Pulmonary artery endothelial cell (primary cell): ENCODE measurements around the gene PUS1. TPM values are rescaled to one million over a fixed set of nuclear protein-coding genes. Genes with fewer than 3 reads are reported as not detected.

Source experiments
- DNase-seq: peaks from one replicate; pipeline ENCODE4 v3.0.0-alpha.2; 2011; ENCODE audit warnings: low read depth, low spot score
- total RNA-seq: library from RNA; depleted of rRNA; stranded (reverse); fragments of >200 nt; gene quantifications from 2 replicates; pipeline ENCODE4 v1.2.3, GENCODE V29; 2014

Gene PUS1
- total RNA-seq, 1 donor from 2014 or later: 16.6 TPM

GRCh38 chr12:131902332-131903241, 26.5 kb upstream of the PUS1 start:
- no peak for DNase-seq

DNA sequence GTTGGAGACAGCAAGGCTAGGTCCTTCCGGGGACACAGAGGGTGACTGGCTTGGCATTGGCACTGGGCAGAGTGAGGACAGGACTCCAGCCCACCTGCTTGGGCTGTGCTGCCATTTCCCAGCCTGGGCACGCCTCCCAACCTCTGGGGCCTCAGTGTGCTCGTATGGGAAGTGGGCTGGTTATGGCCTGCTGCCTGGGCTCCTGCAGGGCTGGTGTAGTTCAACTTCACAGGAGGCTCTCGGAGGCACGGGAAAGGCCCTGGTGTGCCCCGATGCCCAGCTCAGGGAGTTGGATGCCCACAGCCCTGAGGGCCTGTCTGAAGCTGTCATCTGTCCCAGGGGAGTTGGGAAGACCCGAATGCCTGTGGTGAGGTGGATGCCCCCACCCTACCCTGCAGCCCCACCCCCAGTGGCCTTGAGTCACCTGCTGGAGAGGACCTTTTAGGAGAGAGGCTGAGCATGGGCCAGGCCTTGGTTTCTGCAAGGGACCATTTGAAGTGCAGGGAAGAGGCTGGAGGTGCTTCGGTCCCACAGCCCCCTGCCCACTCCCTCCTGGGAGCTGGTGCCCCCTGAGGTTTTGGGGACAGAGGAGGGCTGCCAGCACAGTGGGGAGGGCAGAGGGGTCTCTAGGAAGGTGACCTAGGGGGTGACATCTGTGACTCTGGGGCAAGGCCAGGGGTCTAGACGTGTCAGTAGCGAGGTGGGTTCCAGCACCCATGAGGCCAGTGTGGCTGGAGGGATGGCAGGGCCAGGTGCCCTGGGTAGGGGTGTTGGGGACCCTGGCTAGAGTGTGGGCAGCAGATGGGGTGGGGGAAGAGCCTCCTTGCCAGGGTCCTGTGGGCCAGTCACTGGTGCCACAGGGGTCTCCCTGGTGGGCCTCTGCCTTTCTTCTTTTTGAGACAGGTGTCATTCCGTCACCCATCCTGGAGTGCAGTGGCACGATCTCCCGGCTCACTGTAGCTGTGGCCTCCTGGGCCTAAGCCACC, 25.5 kb upstream of the PUS1 start:
- DNase-seq: no peak

DNA sequence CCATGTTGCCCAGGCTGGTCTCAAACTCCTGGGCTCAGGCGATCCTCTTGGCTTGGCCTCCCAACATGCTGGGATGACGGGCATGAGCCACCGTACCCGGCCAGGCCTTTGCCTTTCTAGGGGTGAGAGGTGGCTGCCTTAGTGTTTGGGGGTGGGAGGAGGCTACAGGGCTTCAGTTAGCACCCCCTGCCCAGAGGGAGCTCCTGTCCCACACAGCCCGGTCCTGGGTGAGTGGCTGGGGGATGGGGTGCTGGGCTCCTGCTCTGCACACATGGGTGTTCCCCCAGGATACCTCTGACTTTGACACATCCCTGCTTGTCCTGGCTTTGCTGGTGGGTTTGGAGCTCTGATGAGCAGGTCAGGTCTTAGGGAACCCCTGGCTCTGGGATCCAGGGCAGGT, 24.7 kb upstream of the PUS1 start:
- no peak for DNase-seq

- no peak for DNase-seq
Measured at GRCh38 chr12:131905081-131905629, 23.9 kb upstream of the PUS1 start.

DNA sequence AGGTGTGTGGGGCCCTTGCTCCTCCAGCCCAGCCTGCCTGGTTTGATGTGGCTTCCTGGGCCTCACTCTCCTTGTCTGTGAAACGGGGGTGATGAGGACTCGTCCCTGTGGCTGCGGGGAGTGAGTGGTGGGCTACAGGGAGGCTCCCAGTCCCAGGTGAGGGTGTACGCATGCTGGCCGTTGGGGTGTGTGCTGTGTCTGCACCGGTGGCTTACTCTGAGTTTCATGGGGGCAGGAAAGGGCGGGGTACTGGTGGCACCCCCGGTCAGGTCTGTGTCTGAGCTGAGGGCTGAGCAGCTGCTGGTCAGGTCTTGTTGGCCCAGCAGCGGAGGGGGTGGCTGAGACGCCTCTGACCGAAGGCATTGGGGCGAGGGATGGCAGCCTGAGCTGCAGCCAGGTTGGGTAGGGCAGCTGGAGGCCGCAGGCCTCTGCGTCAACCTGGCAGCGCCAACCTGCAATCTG, 23.4 kb upstream of the PUS1 start:
- DNase-seq: no peak

GRCh38 chr12:131907379-131908091, 21.5 kb upstream of the PUS1 start:
- DNase-seq: no peak

DNA sequence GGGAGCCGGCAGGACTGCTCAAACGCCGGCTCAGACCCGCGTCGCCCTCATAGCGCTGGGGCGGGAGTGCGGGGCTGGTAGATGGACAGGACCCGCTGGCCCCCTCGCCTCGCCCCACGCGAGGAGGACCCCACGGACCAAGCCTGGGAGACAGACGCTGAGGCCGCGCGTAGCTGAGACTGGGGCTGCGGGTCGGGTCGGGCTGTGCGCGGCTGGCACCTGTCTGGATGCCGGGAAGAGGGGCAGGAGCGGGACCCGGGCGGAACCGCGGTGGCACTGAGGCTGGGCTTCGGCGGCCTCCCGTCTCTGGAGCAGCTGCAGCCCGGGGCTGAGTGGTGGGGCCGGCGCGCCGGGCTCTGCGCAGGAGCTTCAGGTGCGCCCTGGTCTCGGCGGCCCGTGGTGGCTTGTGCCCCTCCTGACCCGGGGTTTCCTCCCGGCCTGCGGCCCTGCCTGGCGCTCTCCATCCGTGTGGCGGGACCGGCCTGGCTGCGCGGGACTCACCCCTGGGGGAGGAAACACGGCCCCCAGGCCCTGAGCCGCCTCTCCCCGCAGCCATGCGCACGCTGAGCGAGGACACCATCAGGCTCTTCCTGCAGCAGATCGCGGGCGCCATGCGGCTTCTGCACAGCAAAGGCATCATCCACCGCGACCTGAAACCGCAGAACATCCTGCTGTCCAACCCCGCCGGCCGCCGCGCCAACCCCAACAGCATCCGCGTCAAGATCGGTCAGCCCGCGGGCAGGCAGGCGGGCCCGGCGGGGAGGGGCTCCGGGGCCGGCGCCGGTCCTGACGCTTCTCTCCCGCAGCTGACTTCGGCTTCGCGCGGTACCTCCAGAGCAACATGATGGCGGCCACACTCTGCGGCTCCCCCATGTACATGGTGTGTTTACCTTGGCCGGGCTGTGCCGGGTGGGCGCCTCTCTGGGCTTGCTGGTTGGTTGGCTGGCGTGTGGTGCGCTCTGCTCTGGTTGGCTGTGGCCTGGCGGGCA, 20.7 kb upstream of the PUS1 start:
- no peak for DNase-seq

DNA sequence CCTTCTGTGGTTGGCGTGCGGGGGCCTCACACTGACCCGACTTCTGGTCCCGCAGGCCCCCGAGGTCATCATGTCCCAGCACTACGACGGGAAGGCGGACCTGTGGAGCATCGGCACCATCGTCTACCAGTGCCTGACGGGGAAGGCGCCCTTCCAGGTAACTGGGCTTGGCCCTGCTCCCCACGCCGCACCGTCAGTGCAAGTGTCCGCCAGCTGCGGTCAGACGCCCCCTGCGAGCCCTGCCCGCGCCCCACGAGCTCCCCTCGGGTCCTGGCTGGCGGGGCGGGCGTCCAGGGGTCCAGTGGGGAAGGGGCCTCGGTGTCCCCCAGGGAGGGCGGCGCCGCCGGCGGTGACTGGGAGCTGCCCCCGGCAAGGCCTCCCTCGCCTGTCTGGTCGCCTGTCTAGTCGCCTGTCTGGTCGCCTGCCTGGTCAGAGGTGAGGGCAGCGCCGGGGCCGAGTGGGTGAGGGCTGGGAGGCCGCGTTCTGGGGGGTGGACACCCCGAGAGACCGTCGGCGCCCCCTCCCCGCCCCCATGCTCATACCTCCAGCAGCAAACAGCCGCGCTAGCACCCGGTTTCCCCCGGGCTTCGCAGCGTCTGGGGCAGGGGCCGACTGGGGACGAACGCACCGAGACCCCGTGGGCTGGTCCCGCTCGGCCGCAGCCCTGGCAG, 19.9 kb upstream of the PUS1 start:
- no peak for DNase-seq

DNA sequence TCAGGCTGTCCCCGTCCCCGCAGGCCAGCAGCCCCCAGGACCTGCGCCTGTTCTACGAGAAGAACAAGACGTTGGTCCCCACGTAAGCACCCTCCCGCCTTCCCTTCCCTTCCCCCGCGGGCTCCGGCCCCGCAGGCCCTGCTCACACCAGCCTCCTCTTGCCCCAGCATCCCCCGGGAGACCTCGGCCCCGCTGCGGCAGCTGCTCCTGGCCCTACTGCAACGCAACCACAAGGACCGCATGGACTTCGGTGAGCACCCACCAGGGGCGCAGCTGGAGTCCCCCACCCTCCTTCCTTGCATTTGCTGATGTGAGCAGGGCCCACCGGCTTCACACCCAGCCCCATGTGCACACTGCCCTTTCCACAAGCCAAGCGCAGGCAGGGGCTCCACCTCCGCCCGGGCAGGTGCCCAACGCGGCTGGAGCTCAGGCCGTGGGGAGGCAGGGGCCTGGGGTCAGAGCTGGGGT, 19.3 kb upstream of the PUS1 start:
- no peak for DNase-seq

- no peak for DNase-seq
Measured at GRCh38 chr12:131910302-131911027, 18.6 kb upstream of the PUS1 start.

DNA sequence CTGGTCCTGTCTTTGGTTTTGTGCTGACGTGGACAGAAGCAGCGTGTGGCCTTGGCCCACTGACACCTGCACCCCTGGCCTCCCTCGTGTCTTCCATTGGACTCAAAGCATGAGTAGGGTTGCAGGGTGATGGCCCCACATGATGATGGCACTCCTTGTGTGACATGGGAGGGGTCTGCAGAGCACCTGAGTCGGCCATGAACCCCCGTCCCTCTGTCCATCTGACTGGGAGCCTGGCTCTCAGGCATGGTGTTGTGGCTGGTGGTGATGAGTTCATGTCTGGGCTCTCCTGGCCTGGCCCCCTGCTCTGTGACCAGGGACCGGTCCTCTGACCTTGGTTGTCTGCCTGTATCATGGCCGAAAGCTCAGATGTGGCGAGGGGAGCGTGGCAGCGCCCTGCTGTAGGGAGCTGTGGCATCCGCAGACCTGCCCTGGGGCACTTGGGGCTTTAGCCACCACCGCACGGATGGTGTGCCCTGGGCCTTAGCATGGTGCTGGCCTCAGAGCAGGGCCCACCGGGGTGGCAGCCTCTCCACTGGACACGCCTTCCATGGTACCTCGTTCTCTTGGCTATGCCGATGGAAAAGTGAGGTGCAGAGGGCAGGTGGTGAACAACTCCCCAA, 17.9 kb upstream of the PUS1 start:
- no peak for DNase-seq

GRCh38 chr12:131911851-131912477, 17.1 kb upstream of the PUS1 start:
- no peak for DNase-seq

GRCh38 chr12:131912518-131913274, 16.4 kb upstream of the PUS1 start:
- DNase-seq: peak; percentile 33

- no peak for DNase-seq
Measured at GRCh38 chr12:131913666-131914065, 15.4 kb upstream of the PUS1 start.

GRCh38 chr12:131914179-131914702, 14.8 kb upstream of the PUS1 start:
- DNase-seq: no peak

GRCh38 chr12:131915000-131915689, 13.9 kb upstream of the PUS1 start:
- no peak for DNase-seq
